GM10266 (cell line): ENCODE results near the gene BAIAP2.
A peak's percentile ranks its signal among the peaks of the same experiment; 100 is the strongest.

Source experiments
- DNase-seq: peaks from one replicate; pipeline ENCODE4 v3.0.0; 2012; ENCODE audit errors: extremely low spot score
- TF ChIP-seq, protein P1 (sequence below): IDR thresholded peaks from 2 replicates; pipeline ENCODE4 v1.5.1; 2012; ENCODE audit warnings: mild to moderate bottlenecking, low read depth; ENCODE audit not compliant: control insufficient read depth, insufficient read depth; ENCODE audit errors: missing control alignments

BAIAP2 gene

GRCh38 chr17:81090361-81091136 is 55.6 kb downstream of the BAIAP2 start:
- peak; percentile 67 for DNase-seq
- TF ChIP-seq, protein P1, sequence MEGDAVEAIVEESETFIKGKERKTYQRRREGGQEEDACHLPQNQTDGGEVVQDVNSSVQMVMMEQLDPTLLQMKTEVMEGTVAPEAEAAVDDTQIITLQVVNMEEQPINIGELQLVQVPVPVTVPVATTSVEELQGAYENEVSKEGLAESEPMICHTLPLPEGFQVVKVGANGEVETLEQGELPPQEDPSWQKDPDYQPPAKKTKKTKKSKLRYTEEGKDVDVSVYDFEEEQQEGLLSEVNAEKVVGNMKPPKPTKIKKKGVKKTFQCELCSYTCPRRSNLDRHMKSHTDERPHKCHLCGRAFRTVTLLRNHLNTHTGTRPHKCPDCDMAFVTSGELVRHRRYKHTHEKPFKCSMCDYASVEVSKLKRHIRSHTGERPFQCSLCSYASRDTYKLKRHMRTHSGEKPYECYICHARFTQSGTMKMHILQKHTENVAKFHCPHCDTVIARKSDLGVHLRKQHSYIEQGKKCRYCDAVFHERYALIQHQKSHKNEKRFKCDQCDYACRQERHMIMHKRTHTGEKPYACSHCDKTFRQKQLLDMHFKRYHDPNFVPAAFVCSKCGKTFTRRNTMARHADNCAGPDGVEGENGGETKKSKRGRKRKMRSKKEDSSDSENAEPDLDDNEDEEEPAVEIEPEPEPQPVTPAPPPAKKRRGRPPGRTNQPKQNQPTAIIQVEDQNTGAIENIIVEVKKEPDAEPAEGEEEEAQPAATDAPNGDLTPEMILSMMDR: no peak

DNA sequence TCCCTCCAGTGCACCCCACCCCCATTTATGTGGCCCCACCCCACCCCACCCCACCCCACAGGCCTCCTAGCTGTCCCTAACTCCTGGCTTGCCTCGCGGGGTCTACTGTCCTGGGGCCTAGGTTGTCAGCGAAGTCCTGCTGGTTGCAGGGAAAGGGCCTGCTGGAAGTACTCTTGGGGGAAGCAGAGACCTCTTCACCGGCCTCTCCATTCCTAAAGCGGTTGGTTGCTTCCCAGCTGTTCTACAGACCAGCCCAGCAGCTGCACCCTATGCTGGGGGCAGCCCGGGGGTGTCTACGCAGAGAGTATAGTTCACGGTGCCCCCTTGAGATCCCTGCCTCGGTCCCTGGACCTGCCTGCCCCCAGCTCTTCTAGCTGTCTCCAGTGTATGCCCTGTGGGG is 56.2 kb downstream of the BAIAP2 start:
- TF ChIP-seq, protein P1: no peak
- DNase-seq: no peak

DNA sequence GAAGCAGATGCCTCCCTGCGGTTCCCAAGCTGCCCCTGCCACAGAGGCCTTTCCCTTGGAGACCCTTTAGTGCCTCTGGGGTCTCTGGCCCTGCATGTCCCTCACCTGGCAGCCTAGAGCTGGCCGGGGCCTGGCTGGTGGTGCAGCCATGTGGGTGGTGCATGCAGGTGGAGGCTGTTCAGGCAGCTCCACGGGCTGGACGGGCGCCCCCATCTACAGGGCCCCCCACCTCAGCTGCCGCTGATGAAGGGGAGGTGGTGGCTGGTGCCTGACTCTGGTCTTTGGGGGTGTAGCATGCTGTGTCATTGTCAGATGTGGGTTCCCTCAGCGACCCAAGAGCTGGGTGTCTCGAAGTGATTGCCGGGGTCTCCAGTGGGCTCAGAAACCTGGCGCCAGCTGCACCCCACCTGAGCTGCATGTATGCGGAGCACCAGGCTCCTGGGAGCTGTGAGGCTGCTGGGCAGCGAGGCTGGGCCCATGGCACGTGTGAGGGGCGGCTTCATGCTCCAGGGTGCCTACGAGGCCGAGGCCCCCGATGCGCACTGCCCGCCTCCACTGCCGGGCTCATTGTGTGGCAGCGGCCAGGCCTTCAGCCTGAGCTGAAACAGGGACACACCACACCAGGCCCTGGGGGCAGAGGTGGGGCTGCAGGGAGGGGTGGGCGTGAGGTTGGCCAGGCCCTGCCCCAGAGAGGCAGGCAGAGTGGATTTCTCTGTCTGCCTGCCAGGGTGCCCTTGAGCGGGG is 57.0 kb downstream of the BAIAP2 start:
- DNase-seq: no peak

GRCh38 chr17:81092518-81093095 is 57.7 kb downstream of the BAIAP2 start:
- no peak for DNase-seq
- TF ChIP-seq, protein P1: no peak

More for the DNA sequence above, 57.0 kb downstream of the BAIAP2 start:
- TF ChIP-seq, protein P1: no peak

GRCh38 chr17:81093619-81094508 is 58.9 kb downstream of the BAIAP2 start:
- TF ChIP-seq, protein P1: no peak
- no peak for DNase-seq

DNA sequence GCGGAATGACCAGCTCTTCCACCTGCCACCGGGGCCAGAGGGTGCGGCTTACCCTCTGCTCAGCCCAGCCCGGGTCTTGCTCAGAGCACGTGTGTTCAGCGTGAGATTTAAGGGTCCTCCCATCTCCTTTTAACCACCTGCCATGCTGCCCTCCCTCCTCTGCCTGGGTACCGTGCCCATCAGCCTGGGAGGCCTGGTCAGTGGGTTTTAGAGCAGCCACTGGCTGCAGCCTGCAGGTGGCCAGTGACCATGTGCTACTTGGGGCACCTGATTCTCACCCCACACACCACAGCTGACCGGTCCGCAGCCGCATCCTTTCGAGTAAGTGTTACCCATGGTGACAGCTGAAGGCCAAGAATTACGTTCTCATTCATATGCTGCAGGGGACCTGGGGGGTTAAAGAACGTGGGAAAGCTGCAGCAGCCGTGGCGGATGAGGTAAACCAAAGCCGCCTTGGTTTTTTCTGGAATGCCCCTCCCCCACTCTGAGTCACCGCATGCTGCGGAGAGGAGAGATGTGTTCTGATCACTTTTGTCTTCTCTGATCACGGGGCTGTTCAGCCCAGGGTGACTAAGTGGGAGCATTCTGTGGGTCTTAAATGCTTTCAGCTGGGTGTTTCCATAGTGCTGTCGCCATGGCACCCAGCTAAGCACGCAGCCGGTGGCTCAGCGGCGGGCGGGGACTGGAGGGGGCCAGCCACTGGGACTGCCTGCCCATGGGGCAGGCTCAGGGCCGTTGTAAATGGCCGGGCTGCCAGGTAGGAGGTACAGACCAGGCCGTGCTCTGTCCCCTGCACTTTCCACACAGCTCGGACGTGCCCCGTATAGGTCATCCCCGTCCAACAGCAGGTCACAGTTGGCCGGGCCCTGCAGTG is 59.8 kb downstream of the BAIAP2 start:
- TF ChIP-seq, protein P1: no peak
- peak; percentile 85 for DNase-seq
